Measurements from ENCODE around the gene RARS1. TPM values are rescaled to one million over a fixed set of nuclear protein-coding genes. Genes with fewer than 3 reads are reported as not detected.

RARS1 gene
- total RNA-seq, 1 experiment from 2014 or later = 105 TPM

- Histone ChIP-seq H3K36me3 (ENCODE audit: insufficient read depth, low read length, poor library complexity, severe bottlenecking) (no peaks in the 10 kb centered on the region), H3K9me3 (ENCODE audit: low read depth, low read length, poor library complexity, severe bottlenecking) (no peaks in the 10 kb centered on the region), H3K27me3 (replicated peaks; ENCODE audit: insufficient read depth, low read depth, low read length, poor library complexity) (no peaks in the 10 kb centered on the region), H3K4me3 (ENCODE audit: low read depth, low read length, poor library complexity, severe bottlenecking) (no peak overlapping the region), H3K4me1 (ENCODE audit: insufficient read depth, low read length, poor library complexity, severe bottlenecking) (no peaks in the 10 kb centered on the region), H3K27ac (ENCODE audit: low read depth, low read length, poor library complexity, severe bottlenecking) (no peak overlapping the region)
- no peak for DNase-seq (ENCODE audit: low spot score)
- ChIA-PET POLR2A (ENCODE audit: low non-redundant PET) (no interaction called here), CTCF (no interaction called here)
- TF ChIP-seq EZH2 (IDR thresholded peaks at IDR 0.05; ENCODE audit: borderline replicate concordance, low read depth, low read length, poor library complexity, severe bottlenecking) = no peak
- TF ChIP-seq CTCF (conservative IDR thresholded peaks at IDR 0.05; ENCODE audit: low read depth, low read length) = no peak
- intact Hi-C loops (cut with micrococcal nuclease; ENCODE audit: unreplicated experiment) = no loop called here
- BruUV-seq (replicated peaks) = no TSS peak
These were observed 7.1 kb upstream of the RARS1 start for GRCh38 chr5:168479166-168479565.

- TF ChIP-seq CTCF (conservative IDR thresholded peaks at IDR 0.05; ENCODE audit: low read depth, low read length) = no peak
- TF ChIP-seq EZH2 (IDR thresholded peaks at IDR 0.05; ENCODE audit: borderline replicate concordance, low read depth, low read length, poor library complexity, severe bottlenecking) = no peak
- ChIA-PET POLR2A (ENCODE audit: low non-redundant PET) (no interaction called here), CTCF (no interaction called here)
- no peak overlapping the region for H3K27ac ChIP-seq (ENCODE audit: low read depth, low read length, poor library complexity, severe bottlenecking)
- no peaks in the 10 kb centered on the region for H3K4me1 ChIP-seq (ENCODE audit: insufficient read depth, low read length, poor library complexity, severe bottlenecking)
- DNase-seq (ENCODE audit: low spot score) = no peak
- no peak overlapping the region for H3K4me3 ChIP-seq (ENCODE audit: low read depth, low read length, poor library complexity, severe bottlenecking)
- no peaks in the 10 kb centered on the region for H3K9me3 ChIP-seq (ENCODE audit: low read depth, low read length, poor library complexity, severe bottlenecking)
- H3K27me3 ChIP-seq (replicated peaks; ENCODE audit: insufficient read depth, low read depth, low read length, poor library complexity) = no peaks in the 10 kb centered on the region
- intact Hi-C loops (cut with micrococcal nuclease; ENCODE audit: unreplicated experiment) = no loop called here
- no TSS peak for BruUV-seq (replicated peaks)
- no peaks in the 10 kb centered on the region for H3K36me3 ChIP-seq (ENCODE audit: insufficient read depth, low read length, poor library complexity, severe bottlenecking)
These were observed 5.7 kb upstream of the RARS1 start for GRCh38 chr5:168480601-168481000.

GRCh38 chr5:168481330-168481788 lies 4.9 kb upstream of the RARS1 start:
- Histone ChIP-seq H3K36me3 (ENCODE audit: insufficient read depth, low read length, poor library complexity, severe bottlenecking) (no peaks in the 10 kb centered on the region), H3K27me3 (replicated peaks; ENCODE audit: insufficient read depth, low read depth, low read length, poor library complexity) (no peaks in the 10 kb centered on the region), H3K27ac (ENCODE audit: low read depth, low read length, poor library complexity, severe bottlenecking) (no peak overlapping the region), H3K9me3 (ENCODE audit: low read depth, low read length, poor library complexity, severe bottlenecking) (no peaks in the 10 kb centered on the region), H3K4me3 (ENCODE audit: low read depth, low read length, poor library complexity, severe bottlenecking) (no peak overlapping the region), H3K4me1 (ENCODE audit: insufficient read depth, low read length, poor library complexity, severe bottlenecking) (no peaks in the 10 kb centered on the region)
- DNase-seq (ENCODE audit: low spot score) = no peak
- no TSS peak for BruUV-seq (replicated peaks)
- ChIA-PET CTCF (interaction anchor here (0.5 kb wide), 2 partner anchors 22 to 226 kb away, joined by 3 to 9 read pairs; no protein-coding TSS in a partner anchor), POLR2A (ENCODE audit: low non-redundant PET) (no interaction called here)
- TF ChIP-seq CTCF (conservative IDR thresholded peaks at IDR 0.05; ENCODE audit: low read depth, low read length) = no peak
- no peak for TF ChIP-seq EZH2 (IDR thresholded peaks at IDR 0.05; ENCODE audit: borderline replicate concordance, low read depth, low read length, poor library complexity, severe bottlenecking)
- intact Hi-C loops (cut with micrococcal nuclease; ENCODE audit: unreplicated experiment) = no loop called here
